Measurements from ENCODE around the gene PPFIA3.

DNA sequence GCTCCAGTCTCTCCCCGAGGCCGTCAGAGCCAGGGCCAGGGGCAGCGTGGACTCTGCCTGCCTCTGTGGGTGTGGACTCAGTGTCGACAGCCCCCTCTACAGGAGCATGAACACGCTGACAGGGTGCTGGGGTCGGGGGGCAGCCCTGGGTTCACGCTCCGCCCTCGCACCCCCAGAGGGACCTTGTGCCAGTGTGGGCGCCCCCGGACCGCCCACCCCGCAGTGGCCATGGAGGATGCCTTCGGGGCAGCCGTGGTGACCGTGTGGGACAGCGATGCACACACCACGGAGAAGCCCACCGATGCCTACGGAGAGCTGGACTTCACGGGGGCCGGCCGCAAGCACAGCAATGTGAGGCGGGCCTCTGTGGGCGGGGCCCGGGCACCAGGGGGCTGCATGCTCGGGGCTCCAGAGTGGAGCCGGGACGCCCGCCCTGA is 46.5 kb downstream of the PPFIA3 start:
- TF ChIP-seq POLR2A (IDR thresholded peaks at IDR 0.05; ENCODE audit: low read length) (no peak), GATA1 (IDR thresholded peaks at IDR 0.05; ENCODE audit: low read depth, low read length) (no peak)
